Gastroesophageal sphincter (tissue), 3 donors: ENCODE measurements around the gene ZMYND10.

Source experiments
- CTCF ChIP-seq, 4 experiments: fragments of 200-600 bp in 2 of 4; fragments of 450-650 bp in 2 of 4; sonication (generic) in 1 of 4; IDR thresholded peaks; one replicate each; pipeline ENCODE4 v1.5.1; 2017 to 2019; ENCODE audit warnings: antibody characterized with exemption in 4 of 4, mild to moderate bottlenecking in 2 of 4, moderate library complexity in 2 of 4
- EP300 ChIP-seq: sonication (generic); formaldehyde crosslinking; IDR thresholded peaks from one replicate; pipeline ENCODE4 v1.6.1; 2017; ENCODE audit warnings: antibody characterized with exemption, mild to moderate bottlenecking
- POLR2A ChIP-seq, 2 donors: fragments of 450-650 bp; IDR thresholded peaks; one replicate each; pipeline ENCODE4 v1.6.1; 2017; ENCODE audit warnings: antibody characterized with exemption in 2 of 2, mild to moderate bottlenecking in 2 of 2, moderate library complexity in 1 of 2
- POLR2AphosphoS5 ChIP-seq: sonication (generic); formaldehyde crosslinking; IDR thresholded peaks from one replicate; pipeline ENCODE4 v1.6.1; 2017; ENCODE audit warnings: antibody characterized with exemption

- TF ChIP-seq EP300 (no peak), CTCF (IDR thresholded peaks at IDR 0.05) (no peak), POLR2AphosphoS5 (no peak), POLR2A (IDR thresholded peaks at IDR 0.05) (no peak)
Measured at GRCh38 chr3:50374363-50375257, 29.1 kb upstream of the ZMYND10 start.
